ENCODE data around the gene MYT1.

DNA sequence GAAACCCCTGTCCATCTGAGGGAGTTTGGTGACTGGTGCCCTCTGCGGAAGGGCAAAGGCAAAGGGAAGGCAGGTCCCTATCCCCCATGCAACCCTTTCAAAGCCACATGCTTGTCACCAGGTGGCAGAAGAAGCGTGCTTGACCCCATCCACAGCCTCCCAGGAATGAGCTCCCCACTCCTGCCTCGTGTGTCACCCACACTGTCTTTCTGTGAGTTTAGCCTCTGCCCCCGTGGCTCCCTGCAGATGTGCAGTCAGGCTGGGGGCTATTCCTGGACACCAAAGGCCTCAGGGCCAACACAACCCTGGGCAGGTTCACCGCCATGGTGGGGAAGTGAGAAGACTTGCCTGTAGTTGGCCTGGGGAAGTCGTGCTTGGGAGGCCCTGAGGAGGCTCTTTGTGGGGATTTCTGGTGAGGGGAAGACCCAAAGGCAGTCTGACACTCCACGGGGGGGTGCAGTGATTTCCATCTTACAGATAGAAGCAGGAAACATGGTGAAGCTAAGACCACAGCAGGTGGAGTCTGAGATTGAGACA lies 74.7 kb downstream of the MYT1 start:
- TF ChIP-seq ZNF274 (IDR thresholded peaks at IDR 0.05; ENCODE audit: low read depth, low read length) (no peak), YY1 (IDR thresholded peaks at IDR 0.05; ENCODE audit: insufficient read depth, insufficient read length) (no peak), SUZ12 (IDR thresholded peaks at IDR 0.05; ENCODE audit: extremely low read depth, insufficient read depth, insufficient read length) (no peak)
